Fibroblast of pulmonary artery (primary cell): ENCODE data around the gene MEGF11.

Experiments used
- DNase-seq: peaks from one replicate; pipeline ENCODE4 v3.0.0-alpha.2; 2010; ENCODE audit warnings: low read depth
- H3K4me3 ChIP-seq: replicated peaks from 2 replicates; pipeline ENCODE4 v1.5.1; 2011; ENCODE audit warnings: low read depth, mild to moderate bottlenecking, control low read depth, low read length, moderate library complexity
- TF ChIP-seq, protein P1 (sequence below): IDR thresholded peaks from 2 replicates; pipeline ENCODE4 v1.5.1; 2011; ENCODE audit warnings: mild to moderate bottlenecking, control low read depth, low read length, inconsistent platforms; ENCODE audit errors: missing control alignments

MEGF11 gene

DNA sequence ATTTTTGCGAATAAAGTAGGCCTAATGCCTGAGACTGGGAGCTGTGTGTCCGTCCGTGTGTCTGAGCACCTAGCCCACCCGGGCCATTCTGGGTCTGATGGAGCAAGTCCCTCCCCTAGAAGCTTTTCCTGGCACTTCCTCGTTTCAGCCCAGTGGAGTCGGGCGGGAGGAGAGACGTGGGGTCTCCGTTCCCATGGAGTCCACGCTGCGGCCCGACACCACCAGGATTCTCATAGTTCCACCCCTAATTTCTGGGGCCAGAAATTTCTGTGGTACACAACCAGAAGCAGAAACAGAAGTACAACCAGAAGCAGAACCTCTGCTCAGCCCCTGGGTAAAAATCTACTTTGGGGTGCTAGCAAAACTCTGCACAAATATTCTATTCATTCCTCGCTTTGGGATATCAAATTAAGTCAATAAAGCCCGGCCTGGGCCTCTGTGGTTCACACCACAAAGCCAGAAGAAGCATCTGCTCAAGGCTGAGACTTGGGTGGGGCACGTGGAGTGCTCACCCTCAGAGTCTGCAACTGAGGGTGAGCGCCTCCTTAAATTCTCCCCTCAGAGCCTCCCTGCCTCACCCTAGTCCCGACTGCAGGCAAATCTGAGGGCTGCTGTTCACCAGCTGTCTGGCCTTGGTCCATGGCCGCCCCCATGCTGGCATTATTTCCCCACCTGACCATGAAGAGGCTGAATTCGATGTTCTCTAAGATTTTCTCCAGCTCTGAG is 1.6 kb upstream of the MEGF11 start:
- H3K4me3 ChIP-seq = no peak overlapping the region
- no peak for DNase-seq
- TF ChIP-seq, protein P1, sequence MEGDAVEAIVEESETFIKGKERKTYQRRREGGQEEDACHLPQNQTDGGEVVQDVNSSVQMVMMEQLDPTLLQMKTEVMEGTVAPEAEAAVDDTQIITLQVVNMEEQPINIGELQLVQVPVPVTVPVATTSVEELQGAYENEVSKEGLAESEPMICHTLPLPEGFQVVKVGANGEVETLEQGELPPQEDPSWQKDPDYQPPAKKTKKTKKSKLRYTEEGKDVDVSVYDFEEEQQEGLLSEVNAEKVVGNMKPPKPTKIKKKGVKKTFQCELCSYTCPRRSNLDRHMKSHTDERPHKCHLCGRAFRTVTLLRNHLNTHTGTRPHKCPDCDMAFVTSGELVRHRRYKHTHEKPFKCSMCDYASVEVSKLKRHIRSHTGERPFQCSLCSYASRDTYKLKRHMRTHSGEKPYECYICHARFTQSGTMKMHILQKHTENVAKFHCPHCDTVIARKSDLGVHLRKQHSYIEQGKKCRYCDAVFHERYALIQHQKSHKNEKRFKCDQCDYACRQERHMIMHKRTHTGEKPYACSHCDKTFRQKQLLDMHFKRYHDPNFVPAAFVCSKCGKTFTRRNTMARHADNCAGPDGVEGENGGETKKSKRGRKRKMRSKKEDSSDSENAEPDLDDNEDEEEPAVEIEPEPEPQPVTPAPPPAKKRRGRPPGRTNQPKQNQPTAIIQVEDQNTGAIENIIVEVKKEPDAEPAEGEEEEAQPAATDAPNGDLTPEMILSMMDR = no peak

DNA sequence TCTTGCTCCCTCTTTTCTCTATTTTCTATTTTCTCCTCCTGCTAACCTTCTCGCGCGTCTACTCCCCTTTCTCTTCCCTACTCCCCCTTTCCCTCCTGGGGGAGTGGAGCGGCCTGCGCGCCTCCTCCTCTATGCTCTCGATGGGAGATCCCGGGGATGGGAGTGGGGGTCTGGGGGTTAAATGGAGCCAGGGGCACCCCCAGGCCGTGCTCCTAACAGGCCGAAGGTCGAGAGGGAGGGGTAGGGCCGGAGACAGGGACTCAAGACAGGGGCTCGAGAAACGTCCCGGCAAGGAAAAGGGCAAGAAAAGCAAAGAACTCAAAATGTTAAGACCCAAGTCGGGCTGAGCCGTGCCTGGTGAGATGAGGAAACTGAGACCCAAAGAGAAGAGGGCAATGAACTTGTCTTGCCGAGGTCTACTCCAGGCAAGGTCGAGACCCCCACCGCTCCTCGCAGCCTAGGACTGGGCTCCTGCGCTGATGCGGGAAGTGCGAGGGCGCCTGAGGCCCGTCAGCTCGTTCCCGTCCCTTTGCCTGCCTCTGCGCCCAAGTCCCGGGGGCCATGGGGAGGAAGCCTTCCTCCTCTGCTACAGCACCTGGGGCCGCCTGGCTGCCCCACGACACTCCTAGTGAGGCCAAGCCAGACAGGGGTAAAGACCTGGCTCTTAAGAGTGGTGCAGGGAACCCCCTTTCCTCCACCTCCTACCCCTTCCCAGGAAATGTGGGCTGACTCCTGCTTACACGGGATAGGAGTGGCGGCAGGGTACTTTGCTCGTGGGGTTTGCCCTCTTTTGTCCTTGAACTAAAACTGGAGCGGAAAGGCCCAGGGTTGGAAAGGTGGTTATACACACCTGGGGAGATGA is 770 bp upstream of the MEGF11 start:
- DNase-seq = no peak
- peak overlapping the region; percentile 46 for H3K4me3 ChIP-seq
- TF ChIP-seq, protein P1 = no peak

DNA sequence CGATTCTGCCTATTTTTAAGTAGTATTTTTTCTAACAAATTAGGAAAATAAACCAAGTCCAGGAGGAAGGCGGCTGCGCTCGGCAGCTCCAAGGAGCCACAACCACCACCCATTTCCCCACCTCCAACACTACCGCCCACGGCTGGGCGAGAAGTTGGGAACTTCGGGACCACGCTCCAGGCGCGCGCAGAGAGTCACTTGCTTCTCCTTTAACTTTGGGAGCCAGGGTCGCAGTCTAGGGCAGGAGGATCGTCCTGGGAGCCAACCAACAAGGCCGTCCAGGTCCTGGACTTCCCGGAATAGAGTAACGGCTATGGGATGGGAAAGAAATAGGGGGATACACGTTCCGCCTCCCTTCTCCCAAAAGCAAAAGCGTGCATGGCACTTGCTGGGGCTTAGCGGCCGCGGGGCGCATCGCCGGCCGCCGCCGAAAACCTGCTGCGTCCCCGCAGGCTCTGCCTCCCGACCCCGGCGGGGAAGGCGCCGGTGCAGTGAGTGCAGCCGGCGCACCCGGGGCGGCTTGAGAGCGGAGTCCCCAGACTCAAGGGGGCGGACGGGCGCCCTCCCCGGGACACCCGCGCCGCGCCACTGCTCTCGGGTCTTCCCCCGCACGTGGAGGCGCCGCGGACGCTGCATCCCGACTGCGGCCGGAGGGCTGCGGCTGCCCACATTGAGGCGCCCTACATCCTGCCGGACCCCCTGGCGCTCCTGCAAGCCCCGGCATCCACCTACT is 699 bp downstream of the MEGF11 start:
- peak overlapping the region; percentile 46 for H3K4me3 ChIP-seq
- DNase-seq = peak; percentile 22
- TF ChIP-seq, protein P1 = no peak

DNA sequence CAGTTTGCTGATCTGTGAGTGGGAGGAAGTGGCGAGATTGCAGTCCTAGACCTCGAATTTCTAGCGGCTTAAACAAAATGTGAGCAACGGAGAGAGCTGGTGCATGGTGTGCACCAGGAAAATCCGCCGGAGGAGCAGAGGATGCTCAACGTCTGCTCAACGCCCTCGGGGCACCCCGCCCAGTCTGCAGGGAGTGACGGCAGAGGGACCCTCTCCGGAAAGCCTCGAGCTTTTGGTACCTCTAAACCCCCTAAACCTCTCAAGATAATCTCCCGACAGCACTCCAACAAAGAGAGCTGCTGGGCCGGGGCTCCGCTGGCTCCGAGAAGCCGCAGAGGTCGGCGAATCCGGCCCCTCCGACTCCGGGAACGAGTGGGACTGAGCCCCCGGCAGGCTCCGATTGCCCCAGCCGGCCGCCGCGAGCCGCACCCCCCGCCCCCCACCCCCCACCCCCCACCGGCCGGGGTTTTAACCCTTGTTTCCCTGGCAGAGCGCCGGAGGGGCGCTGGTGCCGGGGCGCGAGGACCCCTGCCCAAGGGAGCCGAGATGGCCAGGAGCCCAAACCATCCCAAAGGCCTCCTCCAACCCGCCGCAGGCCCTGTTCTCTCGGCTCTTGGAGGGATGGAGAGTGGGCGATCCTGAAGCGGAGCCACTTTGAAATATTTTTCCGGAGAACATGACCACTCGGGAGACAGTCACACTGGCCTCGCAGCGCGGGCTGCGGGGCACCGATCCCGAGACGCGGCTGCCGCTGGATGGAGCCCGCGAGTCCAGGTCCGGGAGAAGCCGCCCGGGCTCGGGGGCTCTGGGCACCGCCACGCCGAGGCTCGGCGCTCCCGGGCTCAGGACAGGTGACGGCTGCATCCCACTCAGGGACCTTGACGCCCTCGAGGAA is 1.5 kb downstream of the MEGF11 start:
- TF ChIP-seq, protein P1 = peak; percentile 53
- peak overlapping the region; percentile 46 for H3K4me3 ChIP-seq
- DNase-seq = peak; percentile 42

DNA sequence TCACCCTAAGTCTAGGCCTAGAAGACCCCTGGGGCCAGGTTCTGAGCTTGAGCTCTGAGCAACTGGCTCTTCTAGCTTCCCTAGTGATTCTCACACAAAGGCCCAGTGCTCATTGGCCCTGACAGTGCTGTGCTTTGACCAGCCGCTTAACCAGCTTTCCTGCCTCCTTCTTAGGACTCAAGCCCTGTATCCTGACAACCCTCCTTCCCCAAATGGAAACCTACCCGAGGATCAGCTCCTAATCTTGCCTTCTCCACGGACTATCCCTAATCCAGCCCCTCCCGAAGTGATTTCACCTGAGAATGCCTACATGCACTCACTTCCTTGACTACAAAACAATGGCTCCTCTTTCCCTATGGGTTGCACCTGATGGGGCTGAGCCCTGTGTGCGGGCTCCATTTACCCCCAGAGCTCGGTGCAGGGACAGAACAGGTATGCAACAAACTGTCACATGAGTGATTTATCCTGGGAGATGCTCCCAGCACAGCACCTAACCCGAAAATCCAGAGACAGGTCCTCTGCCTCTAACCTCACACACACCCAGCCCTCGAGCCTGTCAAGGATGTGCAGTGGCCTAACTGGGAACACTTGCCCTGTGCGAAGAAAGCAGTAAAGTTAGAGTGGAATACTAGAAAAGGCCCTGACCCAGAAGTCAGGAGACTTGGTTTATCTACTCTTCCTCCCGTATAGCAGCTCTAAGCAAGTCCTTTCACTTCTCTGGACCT is 2.3 kb downstream of the MEGF11 start:
- no peak for DNase-seq
- TF ChIP-seq, protein P1 = no peak
- no peak overlapping the region for H3K4me3 ChIP-seq
